ENCODE data around the gene ZNF385C.

- no peak for TF ChIP-seq POLR2A (IDR thresholded peaks at IDR 0.05)
- TF ChIP-seq CTCF (IDR thresholded peaks at IDR 0.05) = peak; percentile 76 to 86 (median 82)
Measured at GRCh38 chr17:42067371-42068091, 30.7 kb downstream of the ZNF385C start.

Measured in prostate gland (tissue), 2 donors.